ENCODE results near the gene SMYD3.

DNA sequence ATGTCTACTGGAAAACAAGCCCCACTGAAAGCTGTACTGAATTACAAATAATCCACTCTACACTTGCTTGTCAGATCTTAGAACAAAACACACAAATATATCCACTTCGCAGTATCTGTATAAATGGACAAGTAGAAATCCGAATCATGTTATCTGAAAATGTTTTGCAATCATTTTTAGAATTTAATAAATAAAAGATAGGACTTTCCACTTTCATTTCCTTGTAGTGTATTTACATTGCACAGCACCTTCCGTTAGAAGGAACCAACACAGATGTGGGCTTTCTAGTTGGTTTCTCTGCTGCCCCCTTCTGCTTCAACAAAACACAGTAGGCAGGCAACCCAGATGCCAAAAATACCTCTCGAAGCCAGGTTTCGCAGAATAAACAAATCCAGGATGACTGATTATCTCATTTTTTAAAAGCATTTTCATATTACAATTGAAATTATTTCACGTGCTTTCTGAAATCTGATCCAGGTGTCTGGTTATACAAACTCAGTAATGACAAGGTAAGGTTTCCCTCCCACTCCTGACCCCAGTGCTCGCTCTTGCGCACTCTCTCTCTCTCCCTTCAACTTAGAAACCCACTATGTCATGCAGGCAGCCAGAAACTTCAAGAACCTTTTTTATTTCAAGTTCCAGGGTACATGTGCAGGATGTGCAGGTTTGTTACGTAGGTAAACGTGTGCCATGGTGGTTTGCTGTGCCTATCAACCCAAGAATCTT is 389.9 kb downstream of the SMYD3 start:
- TF ChIP-seq, protein P1, sequence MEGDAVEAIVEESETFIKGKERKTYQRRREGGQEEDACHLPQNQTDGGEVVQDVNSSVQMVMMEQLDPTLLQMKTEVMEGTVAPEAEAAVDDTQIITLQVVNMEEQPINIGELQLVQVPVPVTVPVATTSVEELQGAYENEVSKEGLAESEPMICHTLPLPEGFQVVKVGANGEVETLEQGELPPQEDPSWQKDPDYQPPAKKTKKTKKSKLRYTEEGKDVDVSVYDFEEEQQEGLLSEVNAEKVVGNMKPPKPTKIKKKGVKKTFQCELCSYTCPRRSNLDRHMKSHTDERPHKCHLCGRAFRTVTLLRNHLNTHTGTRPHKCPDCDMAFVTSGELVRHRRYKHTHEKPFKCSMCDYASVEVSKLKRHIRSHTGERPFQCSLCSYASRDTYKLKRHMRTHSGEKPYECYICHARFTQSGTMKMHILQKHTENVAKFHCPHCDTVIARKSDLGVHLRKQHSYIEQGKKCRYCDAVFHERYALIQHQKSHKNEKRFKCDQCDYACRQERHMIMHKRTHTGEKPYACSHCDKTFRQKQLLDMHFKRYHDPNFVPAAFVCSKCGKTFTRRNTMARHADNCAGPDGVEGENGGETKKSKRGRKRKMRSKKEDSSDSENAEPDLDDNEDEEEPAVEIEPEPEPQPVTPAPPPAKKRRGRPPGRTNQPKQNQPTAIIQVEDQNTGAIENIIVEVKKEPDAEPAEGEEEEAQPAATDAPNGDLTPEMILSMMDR (IDR thresholded peaks at IDR 0.05): peak in 11 of 12 donors; percentile 27 to 65 (median 45)
- TF ChIP-seq POLR2A (IDR thresholded peaks at IDR 0.05): no peak

Measured in heart left ventricle (tissue), 13 donors.